K562 (cell line): ENCODE results near the gene GRAMD4. TPM values are rescaled to one million over a fixed set of nuclear protein-coding genes. Genes with fewer than 3 reads are reported as not detected.

Experiments
- ATAC-seq: fragments of 200-7000 bp; cut with Tn5 transposase; 3 replicates; pipeline ENCODE4 v1.9.1; 2020; ENCODE audit warnings: moderate library complexity
- BruUV-seq: library from RNA; stranded (reverse); fragments of 400-500 nt; replicated peaks from 2 replicates; lab custom pipeline; 2021; lab: Mats Ljungman, UMichigan
- CTCF ChIA-PET: fragments of 300-600 bp; formaldehyde crosslinking; extraction: SDS; loops from one replicate; lab custom pipeline; 2021; ENCODE audit warnings: low intra/inter-chr PET ratio; lab: Yijun Ruan, JAX
- POLR2A ChIA-PET: fragments of 300-600, 350-650 bp; sonication (Branson Sonifier 250); formaldehyde crosslinking; extraction: SDS; loops from one replicate; lab custom pipeline; 2021; ENCODE audit warnings: antibody characterized with exemption, inconsistent platforms; lab: Yijun Ruan, JAX
- DNase-seq, 4 experiments: peaks; one replicate each; pipeline versions ENCODE4 v3.0.0 to v3.0.0-alpha.2; 2011 to 2018; ENCODE audit warnings: low spot score in 3 of 4, mixed read lengths in 3 of 4; ENCODE audit errors: extremely low read depth in 1 of 4
- FAIRE-seq: peaks from 2 replicates; lab custom pipeline; 2011; peaks lifted over from hg19 to GRCh38; lab: Jason Lieb, UNC
- H2AFZ ChIP-seq: 2 replicates; pipeline ENCODE4 v1.6.0; 2011; ENCODE audit warnings: low read depth, low read length, control low read depth, inconsistent platforms
- H3K27ac ChIP-seq: fragments of 200-600 bp; 3 replicates; pipeline ENCODE4 v1.8.0; 2011; ENCODE audit warnings: low read depth, mild to moderate bottlenecking, control low read depth, inconsistent platforms, low read length, moderate library complexity, mixed read lengths; ENCODE audit errors: extremely low read depth
- H3K27me3 ChIP-seq, 2 experiments: fragments of 300-600 bp in 1 of 2; 2 replicates in 1 of 2; 3 replicates in 1 of 2; pipeline versions ENCODE4 v1.6.0 to v1.8.0; 2011; ENCODE audit warnings: inconsistent platforms in 2 of 2, low read length in 2 of 2, mild to moderate bottlenecking in 1 of 2, mixed read lengths in 1 of 2, moderate library complexity in 1 of 2; ENCODE audit not compliant: control insufficient read depth in 2 of 2, insufficient read depth in 2 of 2
- H3K36me3 ChIP-seq: fragments of 300-600 bp; 3 replicates; pipeline ENCODE4 v1.8.0; 2011; ENCODE audit warnings: mild to moderate bottlenecking, low read length, inconsistent platforms; ENCODE audit not compliant: control insufficient read depth, insufficient read depth
- H3K4me1 ChIP-seq, 2 experiments: fragments of 200-600 bp in 1 of 2; replicated peaks in 1 of 2; 2 replicates in 1 of 2; 3 replicates in 1 of 2; pipeline versions ENCODE4 v1.5.1 to v1.8.0; 2011; ENCODE audit warnings: inconsistent platforms in 2 of 2, low read length in 2 of 2, mild to moderate bottlenecking in 1 of 2, mixed read lengths in 1 of 2, moderate library complexity in 1 of 2; ENCODE audit not compliant: control insufficient read depth in 2 of 2, insufficient read depth in 2 of 2
- H3K4me2 ChIP-seq: 2 replicates; pipeline ENCODE4 v1.6.1; 2011; ENCODE audit warnings: low read length, control low read depth, inconsistent platforms, mixed read lengths; ENCODE audit not compliant: insufficient read depth
- H3K4me3 ChIP-seq: fragments of 200-600 bp; sonication (generic), shearing (Covaris generic); 2 replicates; pipeline ENCODE4 v1.5.1; 2016; ENCODE audit warnings: control low read depth, inconsistent platforms
- H3K79me2 ChIP-seq: fragments of 200-600 bp; 3 replicates; pipeline ENCODE4 v1.8.0; 2011; ENCODE audit warnings: low read length, inconsistent platforms; ENCODE audit not compliant: control insufficient read depth, insufficient read depth
- H3K9ac ChIP-seq, 2 experiments: 2 replicates each; pipeline versions ENCODE4 v1.6.0 to v1.6.1; 2011; ENCODE audit warnings: low read depth in 2 of 2, low read length in 2 of 2, control low read depth in 1 of 2, inconsistent platforms in 1 of 2, mild to moderate bottlenecking in 1 of 2, mixed read lengths in 1 of 2; ENCODE audit not compliant: insufficient read depth in 1 of 2
- H3K9me1 ChIP-seq: one replicate; pipeline ENCODE4 v1.6.0; 2011; ENCODE audit warnings: inconsistent platforms, mild to moderate bottlenecking, low read length, moderate library complexity; ENCODE audit not compliant: control insufficient read depth, insufficient read depth
- H3K9me3 ChIP-seq: replicated peaks from 2 replicates; pipeline ENCODE4 v1.5.1; 2011; ENCODE audit warnings: low read depth, low read length, inconsistent platforms; ENCODE audit not compliant: control insufficient read depth, insufficient read depth
- H4K20me1 ChIP-seq: replicated peaks from 2 replicates; pipeline ENCODE4 v1.6.1; 2011; ENCODE audit warnings: low read length, inconsistent platforms, mixed read lengths; ENCODE audit not compliant: control insufficient read depth, insufficient read depth
- NFYB ChIP-seq: IDR thresholded peaks from 2 replicates; pipeline ENCODE4 v1.6.1; 2011; ENCODE audit warnings: mild to moderate bottlenecking, moderate library complexity; ENCODE audit not compliant: insufficient read length; ENCODE audit errors: extremely low read depth
- RBFOX2 ChIP-seq: fragments of 200-400 bp; formaldehyde crosslinking; IDR thresholded peaks from 2 replicates; pipeline ENCODE4 v1.6.1; 2017; ENCODE audit warnings: low read depth, mild to moderate bottlenecking, low read length, moderate library complexity
- SMAD3 ChIP-seq: fragments of 450-650 bp; formaldehyde crosslinking; conservative IDR thresholded peaks from 2 replicates; pipeline ENCODE4 v1.4.0; 2020; ENCODE audit warnings: mild to moderate bottlenecking
- SMARCB1 ChIP-seq: IDR thresholded peaks from 2 replicates; pipeline ENCODE4 v1.6.1; 2011; ENCODE audit warnings: improper control_type of control experiment, low read depth; ENCODE audit not compliant: insufficient read length
- ZBTB17 ChIP-seq: fragments of 450-650 bp; formaldehyde crosslinking; IDR thresholded peaks from 2 replicates; pipeline ENCODE4 v1.4.0; 2020; ENCODE audit warnings: mild to moderate bottlenecking
- WGBS: fragments of 100-300 bp; shearing (Covaris generic); methylation state at CpG from one replicate; pipeline ENCODE4 v1.1.6; 2016; ENCODE audit warnings: low coverage, mixed read lengths; ENCODE audit not compliant: insufficient coverage; ENCODE audit errors: missing lambda C conversion rate; 5-methylcytosine and 5-hydroxymethylcytosine counted together
- in situ Hi-C: fragments of 300-500 bp; cut with MboI; formaldehyde crosslinking; loops from 4 replicates; pipeline ENCODE4 v1.15.0; 2018; ENCODE audit warnings: inconsistent platforms, mixed read lengths
- intact Hi-C: fragments of 100-400 bp; cut with micrococcal nuclease; formaldehyde crosslinking; loops from 2 replicates; pipeline ENCODE4 v1.14.2; 2022
- polyA plus RNA-seq, 8 experiments: library from polyadenylated mRNA; depleted of rRNA in 4 of 8; stranded (reverse) in 5 of 8; unstranded in 3 of 8; fragments of >200 nt; fragmentation: Nextera tagmentation in 2 of 8; fragmentation: Illumina TruSeq in 1 of 8; extraction: Ambion mirVana in 2 of 8; extraction: Trizol in 1 of 8; gene quantifications; 2 replicates each; pipeline versions ENCODE4 v1.2.1 to v1.2.3, GENCODE V29; 2011 to 2014; ENCODE audit warnings: inconsistent platforms in 1 of 8, missing spikeins in 1 of 8
- total RNA-seq, 7 experiments: library from RNA; depleted of rRNA in 6 of 7; stranded (reverse); fragments of >200 nt in 6 of 7; fragmentation: Illumina TruSeq in 2 of 7; extraction: Trizol in 2 of 7; gene quantifications; 2 replicates each; pipeline versions ENCODE4 v1.2.1 to v1.2.3, GENCODE V29; 2011 to 2021; ENCODE audit warnings: low replicate concordance in 1 of 7
- TF ChIP-seq, protein P1 (sequence below): fragments of 250-450 bp; sonication (Bioruptor Pico); IDR thresholded peaks from 2 replicates; pipeline ENCODE4 v1.4.0; 2020
- TF ChIP-seq, protein P2 (sequence below): fragments of 450-650 bp; IDR thresholded peaks from 2 replicates; pipeline ENCODE4 v1.6.1; 2017; ENCODE audit warnings: antibody characterized with exemption, mild to moderate bottlenecking
- TF ChIP-seq, protein P3 (sequence below): fragments of 450-650 bp; IDR thresholded peaks from 2 replicates; pipeline ENCODE4 v1.6.1; 2016; ENCODE audit warnings: antibody characterized with exemption

Gene GRAMD4
- total and polyA plus RNA-seq, 9 of the 15 experiments (the other 6 are each of a cell fraction or from before 2014, with no cell fraction given): 0.18 to 44.8 (median 18.6) TPM

DNA sequence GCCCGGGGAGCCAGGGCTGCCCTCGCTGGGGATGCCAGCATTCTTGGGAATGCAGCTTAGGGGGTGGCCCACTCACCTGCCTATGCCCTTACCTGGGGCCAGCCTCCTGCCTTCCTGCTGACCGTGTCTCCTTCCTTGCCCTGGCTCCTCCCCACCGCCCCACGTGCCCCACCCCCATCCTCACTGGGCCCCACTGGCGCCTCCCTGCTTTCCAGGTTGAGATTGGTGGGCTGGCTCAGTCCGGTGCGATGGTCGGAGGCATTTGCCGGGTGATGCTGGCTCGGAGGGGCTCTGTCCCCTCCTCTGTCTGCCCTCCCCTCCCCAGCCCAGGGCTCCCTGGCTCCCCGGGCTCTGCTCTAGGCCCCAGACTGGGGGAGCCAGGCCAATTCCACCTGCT lies 34.1 kb upstream of the GRAMD4 start:
- in situ Hi-C loops (no loop called here), intact Hi-C loops (no loop called here)
- H3K36me3 ChIP-seq: peaks cover 10% of the 10 kb centered on the region; the same call in 2 of the 3 replicates
- BruUV-seq: no TSS peak
- 100% methylated on average over 1 of the region's 12 CpGs for WGBS
- H3K4me1 ChIP-seq: peaks cover 7 to 70% of the 10 kb centered on the region in 2 experiments; a peak in 4 of 5 replicates
- peaks cover 9% of the 10 kb centered on the region for H4K20me1 ChIP-seq
- H3K27ac ChIP-seq: no peak overlapping the region
- no peak overlapping the region for H3K4me3 ChIP-seq
- peaks cover 80% of the 10 kb centered on the region for H3K79me2 ChIP-seq
- no peak overlapping the region; a peak in 1 of 4 replicates for H3K9ac ChIP-seq
- H2AFZ ChIP-seq: no peak overlapping the region
- ChIA-PET POLR2A (interaction anchor here (0.6 kb wide), 1 partner anchor 292 kb away, joined by 3 read pairs; no protein-coding TSS in a partner anchor), CTCF (no interaction called here)
- H3K4me2 ChIP-seq: no peak overlapping the region
- H3K27me3 ChIP-seq: no peaks in the 10 kb centered on the region
- FAIRE-seq (no peak), ATAC-seq (no peak), DNase-seq (peak in 2 of 4 experiments; percentile 52)
- no peaks in the 10 kb centered on the region for H3K9me1 ChIP-seq
- H3K9me3 ChIP-seq: no peaks in the 10 kb centered on the region
- TF ChIP-seq SMARCB1 (no peak), NFYB (no peak), SMAD3 (CRISPR knock-in tag) (no peak), ZBTB17 (CRISPR knock-in tag) (no peak), RBFOX2 (0 out of 2 replicates have a peak, but pooled peaks have one; percentile 7)
- TF ChIP-seq, protein P1, sequence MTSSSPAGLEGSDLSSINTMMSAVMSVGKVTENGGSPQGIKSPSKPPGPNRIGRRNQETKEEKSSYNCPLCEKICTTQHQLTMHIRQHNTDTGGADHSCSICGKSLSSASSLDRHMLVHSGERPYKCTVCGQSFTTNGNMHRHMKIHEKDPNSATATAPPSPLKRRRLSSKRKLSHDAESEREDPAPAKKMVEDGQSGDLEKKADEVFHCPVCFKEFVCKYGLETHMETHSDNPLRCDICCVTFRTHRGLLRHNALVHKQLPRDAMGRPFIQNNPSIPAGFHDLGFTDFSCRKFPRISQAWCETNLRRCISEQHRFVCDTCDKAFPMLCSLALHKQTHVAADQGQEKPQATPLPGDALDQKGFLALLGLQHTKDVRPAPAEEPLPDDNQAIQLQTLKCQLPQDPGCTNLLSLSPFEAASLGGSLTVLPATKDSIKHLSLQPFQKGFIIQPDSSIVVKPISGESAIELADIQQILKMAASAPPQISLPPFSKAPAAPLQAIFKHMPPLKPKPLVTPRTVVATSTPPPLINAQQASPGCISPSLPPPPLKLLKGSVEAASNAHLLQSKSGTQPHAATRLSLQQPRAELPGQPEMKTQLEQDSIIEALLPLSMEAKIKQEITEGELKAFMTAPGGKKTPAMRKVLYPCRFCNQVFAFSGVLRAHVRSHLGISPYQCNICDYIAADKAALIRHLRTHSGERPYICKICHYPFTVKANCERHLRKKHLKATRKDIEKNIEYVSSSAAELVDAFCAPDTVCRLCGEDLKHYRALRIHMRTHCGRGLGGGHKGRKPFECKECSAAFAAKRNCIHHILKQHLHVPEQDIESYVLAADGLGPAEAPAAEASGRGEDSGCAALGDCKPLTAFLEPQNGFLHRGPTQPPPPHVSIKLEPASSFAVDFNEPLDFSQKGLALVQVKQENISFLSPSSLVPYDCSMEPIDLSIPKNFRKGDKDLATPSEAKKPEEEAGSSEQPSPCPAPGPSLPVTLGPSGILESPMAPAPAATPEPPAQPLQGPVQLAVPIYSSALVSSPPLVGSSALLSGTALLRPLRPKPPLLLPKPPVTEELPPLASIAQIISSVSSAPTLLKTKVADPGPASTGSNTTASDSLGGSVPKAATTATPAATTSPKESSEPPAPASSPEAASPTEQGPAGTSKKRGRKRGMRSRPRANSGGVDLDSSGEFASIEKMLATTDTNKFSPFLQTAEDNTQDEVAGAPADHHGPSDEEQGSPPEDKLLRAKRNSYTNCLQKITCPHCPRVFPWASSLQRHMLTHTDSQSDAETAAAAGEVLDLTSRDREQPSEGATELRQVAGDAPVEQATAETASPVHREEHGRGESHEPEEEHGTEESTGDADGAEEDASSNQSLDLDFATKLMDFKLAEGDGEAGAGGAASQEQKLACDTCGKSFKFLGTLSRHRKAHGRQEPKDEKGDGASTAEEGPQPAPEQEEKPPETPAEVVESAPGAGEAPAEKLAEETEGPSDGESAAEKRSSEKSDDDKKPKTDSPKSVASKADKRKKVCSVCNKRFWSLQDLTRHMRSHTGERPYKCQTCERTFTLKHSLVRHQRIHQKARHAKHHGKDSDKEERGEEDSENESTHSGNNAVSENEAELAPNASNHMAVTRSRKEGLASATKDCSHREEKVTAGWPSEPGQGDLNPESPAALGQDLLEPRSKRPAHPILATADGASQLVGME (CRISPR knock-in tag): no peak
- TF ChIP-seq, protein P2, sequence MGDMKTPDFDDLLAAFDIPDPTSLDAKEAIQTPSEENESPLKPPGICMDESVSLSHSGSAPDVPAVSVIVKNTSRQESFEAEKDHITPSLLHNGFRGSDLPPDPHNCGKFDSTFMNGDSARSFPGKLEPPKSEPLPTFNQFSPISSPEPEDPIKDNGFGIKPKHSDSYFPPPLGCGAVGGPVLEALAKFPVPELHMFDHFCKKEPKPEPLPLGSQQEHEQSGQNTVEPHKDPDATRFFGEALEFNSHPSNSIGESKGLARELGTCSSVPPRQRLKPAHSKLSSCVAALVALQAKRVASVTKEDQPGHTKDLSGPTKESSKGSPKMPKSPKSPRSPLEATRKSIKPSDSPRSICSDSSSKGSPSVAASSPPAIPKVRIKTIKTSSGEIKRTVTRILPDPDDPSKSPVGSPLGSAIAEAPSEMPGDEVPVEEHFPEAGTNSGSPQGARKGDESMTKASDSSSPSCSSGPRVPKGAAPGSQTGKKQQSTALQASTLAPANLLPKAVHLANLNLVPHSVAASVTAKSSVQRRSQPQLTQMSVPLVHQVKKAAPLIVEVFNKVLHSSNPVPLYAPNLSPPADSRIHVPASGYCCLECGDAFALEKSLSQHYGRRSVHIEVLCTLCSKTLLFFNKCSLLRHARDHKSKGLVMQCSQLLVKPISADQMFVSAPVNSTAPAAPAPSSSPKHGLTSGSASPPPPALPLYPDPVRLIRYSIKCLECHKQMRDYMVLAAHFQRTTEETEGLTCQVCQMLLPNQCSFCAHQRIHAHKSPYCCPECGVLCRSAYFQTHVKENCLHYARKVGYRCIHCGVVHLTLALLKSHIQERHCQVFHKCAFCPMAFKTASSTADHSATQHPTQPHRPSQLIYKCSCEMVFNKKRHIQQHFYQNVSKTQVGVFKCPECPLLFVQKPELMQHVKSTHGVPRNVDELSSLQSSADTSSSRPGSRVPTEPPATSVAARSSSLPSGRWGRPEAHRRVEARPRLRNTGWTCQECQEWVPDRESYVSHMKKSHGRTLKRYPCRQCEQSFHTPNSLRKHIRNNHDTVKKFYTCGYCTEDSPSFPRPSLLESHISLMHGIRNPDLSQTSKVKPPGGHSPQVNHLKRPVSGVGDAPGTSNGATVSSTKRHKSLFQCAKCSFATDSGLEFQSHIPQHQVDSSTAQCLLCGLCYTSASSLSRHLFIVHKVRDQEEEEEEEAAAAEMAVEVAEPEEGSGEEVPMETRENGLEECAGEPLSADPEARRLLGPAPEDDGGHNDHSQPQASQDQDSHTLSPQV: no peak
- TF ChIP-seq, protein P3, sequence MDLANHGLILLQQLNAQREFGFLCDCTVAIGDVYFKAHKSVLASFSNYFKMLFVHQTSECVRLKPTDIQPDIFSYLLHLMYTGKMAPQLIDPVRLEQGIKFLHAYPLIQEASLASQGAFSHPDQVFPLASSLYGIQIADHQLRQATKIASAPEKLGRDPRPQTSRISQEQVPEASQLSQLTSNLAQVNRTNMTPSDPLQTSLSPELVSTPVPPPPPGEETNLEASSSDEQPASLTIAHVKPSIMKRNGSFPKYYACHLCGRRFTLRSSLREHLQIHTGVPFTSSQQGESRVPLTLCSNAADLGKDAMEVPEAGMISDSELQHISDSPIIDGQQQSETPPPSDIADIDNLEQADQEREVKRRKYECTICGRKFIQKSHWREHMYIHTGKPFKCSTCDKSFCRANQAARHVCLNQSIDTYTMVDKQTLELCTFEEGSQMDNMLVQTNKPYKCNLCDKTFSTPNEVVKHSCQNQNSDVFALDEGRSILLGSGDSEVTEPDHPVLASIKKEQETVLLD: no peak
